Esophagus squamous epithelium (tissue), 4 donors: ENCODE data around the gene LIN7C.

ENCODE experiments used
- POLR2A ChIP-seq, 4 donors: fragments of 450-650 bp; IDR thresholded peaks; one replicate each; pipeline ENCODE4 v1.6.1; 2017; ENCODE audit warnings: antibody characterized with exemption in 4 of 4, mild to moderate bottlenecking in 4 of 4, moderate library complexity in 3 of 4
- TF ChIP-seq, protein P1 (sequence below), 6 experiments: fragments of 450-650 bp in 4 of 6; fragments of 200-600 bp in 2 of 6; sonication (generic) in 2 of 6; IDR thresholded peaks; one replicate each; pipeline ENCODE4 v1.5.1; 2016 to 2019; ENCODE audit warnings: antibody characterized with exemption in 6 of 6, mild to moderate bottlenecking in 4 of 6, moderate library complexity in 4 of 6

DNA sequence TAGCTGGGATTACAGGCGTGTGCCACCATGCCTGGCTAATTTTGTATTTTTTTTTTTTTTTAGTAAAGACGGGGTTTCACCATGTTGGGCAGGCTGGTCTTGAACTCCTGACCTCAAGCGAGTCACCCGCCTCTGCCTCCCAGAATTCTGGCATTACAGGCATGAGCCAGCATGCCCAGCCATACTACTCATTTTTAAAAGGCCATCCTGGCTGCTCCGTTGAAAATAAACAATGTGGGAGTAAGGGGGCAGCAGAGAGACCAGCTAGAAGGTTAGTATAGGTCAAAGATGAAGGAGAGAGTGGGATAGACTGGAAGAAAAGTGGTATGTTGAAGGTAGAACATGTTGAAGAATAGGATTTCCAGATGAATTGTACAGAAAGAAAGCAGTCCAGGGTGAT is 17.6 kb upstream of the LIN7C start:
- TF ChIP-seq, protein P1, sequence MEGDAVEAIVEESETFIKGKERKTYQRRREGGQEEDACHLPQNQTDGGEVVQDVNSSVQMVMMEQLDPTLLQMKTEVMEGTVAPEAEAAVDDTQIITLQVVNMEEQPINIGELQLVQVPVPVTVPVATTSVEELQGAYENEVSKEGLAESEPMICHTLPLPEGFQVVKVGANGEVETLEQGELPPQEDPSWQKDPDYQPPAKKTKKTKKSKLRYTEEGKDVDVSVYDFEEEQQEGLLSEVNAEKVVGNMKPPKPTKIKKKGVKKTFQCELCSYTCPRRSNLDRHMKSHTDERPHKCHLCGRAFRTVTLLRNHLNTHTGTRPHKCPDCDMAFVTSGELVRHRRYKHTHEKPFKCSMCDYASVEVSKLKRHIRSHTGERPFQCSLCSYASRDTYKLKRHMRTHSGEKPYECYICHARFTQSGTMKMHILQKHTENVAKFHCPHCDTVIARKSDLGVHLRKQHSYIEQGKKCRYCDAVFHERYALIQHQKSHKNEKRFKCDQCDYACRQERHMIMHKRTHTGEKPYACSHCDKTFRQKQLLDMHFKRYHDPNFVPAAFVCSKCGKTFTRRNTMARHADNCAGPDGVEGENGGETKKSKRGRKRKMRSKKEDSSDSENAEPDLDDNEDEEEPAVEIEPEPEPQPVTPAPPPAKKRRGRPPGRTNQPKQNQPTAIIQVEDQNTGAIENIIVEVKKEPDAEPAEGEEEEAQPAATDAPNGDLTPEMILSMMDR (IDR thresholded peaks at IDR 0.05): peak in 1 of 6 experiments; percentile 36
- TF ChIP-seq POLR2A (IDR thresholded peaks at IDR 0.05): no peak
